HFFc6 (cell line): ENCODE results near the gene SH3PXD2B. TPM values are rescaled to one million over a fixed set of nuclear protein-coding genes. Genes with fewer than 3 reads are reported as not detected.

ENCODE experiments used
- DNase-seq: peaks from one replicate; pipeline ENCODE4 v3.0.0-alpha.2; 2018
- H3K27ac Mint-ChIP-seq: 2 replicates; pipeline ENCODE4 v1.8.0; 2020; ENCODE audit warnings: mild to moderate bottlenecking, mixed read lengths
- H3K27me3 Mint-ChIP-seq: 2 replicates; pipeline ENCODE4 v1.8.0; 2021; ENCODE audit warnings: mild to moderate bottlenecking, moderate library complexity, mixed read lengths; ENCODE audit not compliant: insufficient read depth
- H3K36me3 Mint-ChIP-seq: 2 replicates; pipeline ENCODE4 v1.8.0; 2021; ENCODE audit warnings: low read depth, mixed read lengths
- H3K4me1 Mint-ChIP-seq: 2 replicates; pipeline ENCODE4 v1.8.0; 2020; ENCODE audit warnings: low read depth, mixed read lengths
- H3K4me3 Mint-ChIP-seq: 2 replicates; pipeline ENCODE4 v1.8.0; 2020; ENCODE audit warnings: mild to moderate bottlenecking, moderate library complexity, mixed read lengths
- H3K9me3 Mint-ChIP-seq: 2 replicates; pipeline ENCODE4 v1.8.0; 2020; ENCODE audit warnings: mild to moderate bottlenecking, mixed read lengths
- CTCF ChIP-seq: fragments of 200-600 bp; sonication (generic); IDR thresholded peaks from 2 replicates; pipeline ENCODE4 v1.5.0; 2021; ENCODE audit warnings: antibody characterized with exemption, mild to moderate bottlenecking
- total RNA-seq, 6 experiments: library from RNA; stranded (reverse); fragmentation: NEBNext Ultra II Directional; extraction: Animal tissue kit (Norgen Biotek cat#: 25700); gene quantifications; 2 replicates in 1 of 6; 3 replicates in 5 of 6; pipeline ENCODE4 v1.2.3, GENCODE V29; 2021

SH3PXD2B gene
- total RNA-seq, 6 experiments from 2014 or later, result 12.4 to 28.4 (median 24.3) TPM

- DNase-seq, result peak; percentile 15
- Mint-ChIP-seq H3K4me1 (peaks cover 34% of the 10 kb centered on the region), H3K36me3 (no peaks in the 10 kb centered on the region), H3K4me3 (no peak overlapping the region), H3K9me3 (no peaks in the 10 kb centered on the region), H3K27ac (no peak overlapping the region), H3K27me3 (peaks cover 6% of the 10 kb centered on the region)
- TF ChIP-seq CTCF, result no peak
Observed at GRCh38 chr5:172312286-172312685, 142.0 kb downstream of the SH3PXD2B start.

- H3K9me3 Mint-ChIP-seq, result no peaks in the 10 kb centered on the region
- H3K36me3 Mint-ChIP-seq, result no peaks in the 10 kb centered on the region
- no peak overlapping the region for H3K4me3 Mint-ChIP-seq
- H3K27me3 Mint-ChIP-seq, result peaks cover 6% of the 10 kb centered on the region
- peaks cover 34% of the 10 kb centered on the region for H3K4me1 Mint-ChIP-seq
- no peak overlapping the region for H3K27ac Mint-ChIP-seq
- TF ChIP-seq CTCF, result no peak
- no peak for DNase-seq
Observed at GRCh38 chr5:172311605-172312004, 142.7 kb downstream of the SH3PXD2B start.

GRCh38 chr5:172311026-172311425 lies 143.3 kb downstream of the SH3PXD2B start:
- TF ChIP-seq CTCF, result no peak
- no peak overlapping the region for H3K4me3 Mint-ChIP-seq
- H3K27me3 Mint-ChIP-seq, result peaks cover 6% of the 10 kb centered on the region
- DNase-seq, result no peak
- H3K27ac Mint-ChIP-seq, result no peak overlapping the region
- H3K4me1 Mint-ChIP-seq, result peaks cover 31% of the 10 kb centered on the region
- no peaks in the 10 kb centered on the region for H3K36me3 Mint-ChIP-seq
- no peaks in the 10 kb centered on the region for H3K9me3 Mint-ChIP-seq

GRCh38 chr5:172305380-172305779 lies 148.9 kb downstream of the SH3PXD2B start:
- Mint-ChIP-seq H3K9me3 (0 out of 2 replicates have a peak, but pooled peaks cover 4% of the 10 kb centered on the region), H3K36me3 (no peaks in the 10 kb centered on the region), H3K4me1 (peaks cover 10% of the 10 kb centered on the region), H3K27ac (no peak overlapping the region), H3K4me3 (no peak overlapping the region), H3K27me3 (no peaks in the 10 kb centered on the region; the same call in 1 of the 2 replicates)
- DNase-seq, result no peak
- TF ChIP-seq CTCF, result no peak

- no peaks in the 10 kb centered on the region; the same call in 1 of the 2 replicates for H3K27me3 Mint-ChIP-seq
- no peak for DNase-seq
- H3K9me3 Mint-ChIP-seq, result 0 out of 2 replicates have a peak, but pooled peaks cover 4% of the 10 kb centered on the region
- H3K27ac Mint-ChIP-seq, result no peak overlapping the region
- H3K4me3 Mint-ChIP-seq, result no peak overlapping the region
- no peaks in the 10 kb centered on the region for H3K36me3 Mint-ChIP-seq
- TF ChIP-seq CTCF, result no peak
- peaks cover 15% of the 10 kb centered on the region for H3K4me1 Mint-ChIP-seq
Observed at GRCh38 chr5:172303572-172304335, 150.6 kb downstream of the SH3PXD2B start.
